Naive thymus-derived CD4-positive, alpha-beta T cell (primary cell): Measurements from ENCODE around the gene SMIM10L2A. TPM values are rescaled to one million over a fixed set of nuclear protein-coding genes. Genes with fewer than 3 reads are reported as not detected.

Source experiments
- ATAC-seq: fragments of 150-1000 bp; cut with Tn5 transposase; 2 replicates; pipeline ENCODE4 v1.10.0; 2021; ENCODE audit warnings: mild to moderate bottlenecking, moderate library complexity
- CTCF ChIA-PET: fragments of 350-600 bp; sonication (Branson Sonifier 250); formaldehyde crosslinking; loops from one replicate; lab custom pipeline; 2021; ENCODE audit warnings: antibody characterized with exemption; lab: Charles Lee
- POLR2A ChIA-PET: fragments of 350-600 bp; sonication (Branson Sonifier 250); formaldehyde crosslinking; loops from one replicate; lab custom pipeline; 2021; ENCODE audit warnings: antibody characterized with exemption, inconsistent platforms; lab: Charles Lee
- DNase-seq, 9 donors: peaks; one replicate each; pipeline versions ENCODE4 v3.0.0 to v3.0.0-alpha.2; 2020 to 2022; ENCODE audit warnings: mixed read lengths in 1 of 9
- H3K27ac ChIP-seq: one replicate; pipeline ENCODE4 v1.7.0; 2013; ENCODE audit warnings: mild to moderate bottlenecking, low read depth, low read length, moderate library complexity
- H3K27me3 ChIP-seq, 2 donors: one replicate each; pipeline ENCODE4 v1.7.0; 2013; ENCODE audit warnings: low read length in 2 of 2, mild to moderate bottlenecking in 2 of 2, moderate library complexity in 2 of 2; ENCODE audit not compliant: control insufficient read depth in 2 of 2, insufficient read depth in 2 of 2
- H3K36me3 ChIP-seq, 3 experiments: 1 replicate in 2 of 3; 2 replicates in 1 of 3; pipeline ENCODE4 v1.7.0; 2013; ENCODE audit warnings: low read length in 3 of 3, mild to moderate bottlenecking in 3 of 3, moderate library complexity in 1 of 3; ENCODE audit not compliant: insufficient read depth in 3 of 3, control insufficient read depth in 2 of 3
- H3K4me1 ChIP-seq, 2 donors: one replicate each; pipeline ENCODE4 v1.7.0; 2013; ENCODE audit warnings: low read length in 2 of 2, mild to moderate bottlenecking in 2 of 2, moderate library complexity in 1 of 2; ENCODE audit not compliant: control insufficient read depth in 2 of 2, insufficient read depth in 2 of 2
- H3K4me3 ChIP-seq: 2 replicates; pipeline ENCODE4 v1.7.0; 2013; ENCODE audit warnings: mild to moderate bottlenecking, low read length
- H3K9me3 ChIP-seq, 3 experiments: 1 replicate in 2 of 3; 2 replicates in 1 of 3; pipeline ENCODE4 v1.7.0; 2013; ENCODE audit warnings: low read length in 3 of 3; ENCODE audit not compliant: control insufficient read depth in 2 of 3
- H3K27ac Mint-ChIP-seq, 9 donors: one replicate each; pipeline ENCODE4 v1.8.0; 2020 to 2022; ENCODE audit warnings: mixed read lengths in 9 of 9, mild to moderate bottlenecking in 8 of 9, moderate library complexity in 5 of 9, inconsistent platforms in 2 of 9
- H3K27me3 Mint-ChIP-seq, 5 donors: one replicate each; pipeline ENCODE4 v1.8.0; 2021 to 2022; ENCODE audit warnings: mixed read lengths in 5 of 5, mild to moderate bottlenecking in 1 of 5
- H3K36me3 Mint-ChIP-seq, 5 donors: one replicate each; pipeline ENCODE4 v1.8.0; 2020 to 2022; ENCODE audit warnings: mixed read lengths in 5 of 5, mild to moderate bottlenecking in 3 of 5, inconsistent platforms in 1 of 5
- H3K4me1 Mint-ChIP-seq, 7 donors: one replicate each; pipeline ENCODE4 v1.8.0; 2020 to 2022; ENCODE audit warnings: mixed read lengths in 7 of 7, mild to moderate bottlenecking in 3 of 7, inconsistent platforms in 1 of 7
- H3K4me3 Mint-ChIP-seq, 10 donors: one replicate each; pipeline ENCODE4 v1.8.0; 2020 to 2022; ENCODE audit warnings: mild to moderate bottlenecking in 10 of 10, mixed read lengths in 10 of 10, moderate library complexity in 6 of 10, inconsistent platforms in 2 of 10
- H3K9me3 Mint-ChIP-seq, 11 donors: one replicate each; pipeline ENCODE4 v1.8.0; 2020 to 2022; ENCODE audit warnings: mixed read lengths in 11 of 11, mild to moderate bottlenecking in 4 of 11, inconsistent platforms in 1 of 11, moderate library complexity in 1 of 11
- intact Hi-C, 2 donors: fragments of 100-400 bp; cut with micrococcal nuclease; formaldehyde crosslinking; loops; one replicate each; pipeline ENCODE4 v1.15.1; 2023
- polyA plus RNA-seq, 2 donors: library from polyadenylated mRNA; unstranded; fragments of 300-500 nt; fragmentation: Illumina TruSeq; gene quantifications; one replicate each; pipeline ENCODE4 v1.2.3, GENCODE V29; 2021
- total RNA-seq, 6 experiments: library from RNA in 5 of 6; stranded (reverse) in 5 of 6; gene quantifications; 1 replicate in 5 of 6; 2 replicates in 1 of 6; pipeline ENCODE4 v1.2.3 and lab custom pipeline; 2021 to 2026

SMIM10L2A gene
- total and polyA plus RNA-seq, 7 experiments from 2014 or later = 0.19 to 5.0 (median 1.3) TPM

DNA sequence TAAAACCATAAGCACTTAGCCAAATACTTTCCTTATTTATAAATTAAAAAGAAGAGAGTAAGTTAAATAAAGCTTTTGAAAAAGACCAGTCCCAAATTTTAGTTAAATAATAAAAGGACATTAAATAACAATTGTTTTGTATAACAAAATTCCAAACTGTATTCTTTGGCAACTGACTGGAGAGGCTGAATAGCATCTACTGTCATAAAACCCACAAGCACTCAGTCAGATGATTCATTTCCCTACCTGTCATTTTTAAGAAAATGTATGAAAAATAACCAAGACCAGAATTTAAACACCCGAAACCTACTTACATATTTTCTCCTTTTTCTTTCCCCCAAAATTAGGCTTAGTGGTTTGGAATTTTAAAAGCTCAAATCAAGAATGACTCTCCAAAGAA lies 32.5 kb upstream of the SMIM10L2A start:
- intact Hi-C loops = no loop called here
- CTCF ChIA-PET = no interaction called here
- H3K4me1 Mint-ChIP-seq = peaks cover 0 to 30% (median 13%) of the 10 kb centered on the region in 7 donors

DNA sequence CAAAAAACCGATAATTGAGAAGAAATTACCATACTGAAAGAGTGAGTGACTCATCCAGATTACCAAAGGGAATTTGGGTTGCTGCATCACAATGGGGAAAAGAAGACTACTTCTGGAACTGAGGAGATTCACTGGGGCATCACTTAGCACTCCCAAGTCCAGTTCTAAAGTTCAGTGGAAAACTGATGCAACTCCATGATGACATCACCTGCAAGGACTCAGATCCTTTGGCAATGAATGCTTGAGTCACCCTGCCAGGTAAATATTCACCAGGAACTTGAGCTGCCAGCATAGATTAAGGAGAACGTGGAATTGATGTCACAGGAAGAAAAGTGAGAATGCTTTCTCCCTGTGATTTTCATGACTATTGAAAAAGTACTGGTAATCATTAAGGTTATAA lies 32.0 kb upstream of the SMIM10L2A start:
- H3K4me3 ChIP-seq = no peak overlapping the region
- H3K4me1 ChIP-seq = peaks cover 8 to 12% of the 10 kb centered on the region in 2 donors
- no peak for DNase-seq
- no peaks in the 10 kb centered on the region for H3K27me3 ChIP-seq
- no peaks in the 10 kb centered on the region for H3K27me3 Mint-ChIP-seq
- no peak overlapping the region for H3K27ac ChIP-seq
- no peaks in the 10 kb centered on the region for H3K36me3 ChIP-seq
- no peak overlapping the region for H3K4me3 Mint-ChIP-seq
- H3K9me3 Mint-ChIP-seq = peaks cover 0 to 2% (median 0%) of the 10 kb centered on the region in 11 donors
- ChIA-PET POLR2A (interaction anchor here (0.6 kb wide), 1 partner anchor 1017 kb away, joined by 3 read pairs; no protein-coding TSS in a partner anchor), CTCF (no interaction called here)
- H3K4me1 Mint-ChIP-seq = peaks cover 0 to 28% (median 9%) of the 10 kb centered on the region in 7 donors
- H3K36me3 Mint-ChIP-seq = peaks cover 0 to 5% (median 0%) of the 10 kb centered on the region in 5 donors
- ATAC-seq = no peak
- H3K9me3 ChIP-seq = no peaks in the 10 kb centered on the region
- H3K27ac Mint-ChIP-seq = peak overlapping the region in 1 of 9 donors; percentile 42
- intact Hi-C loops = no loop called here

More for the DNA sequence above, 32.5 kb upstream of the SMIM10L2A start:
- H3K4me1 ChIP-seq = peaks cover 13 to 16% of the 10 kb centered on the region in 2 donors
- H3K27ac ChIP-seq = no peak overlapping the region
- DNase-seq (no peak), ATAC-seq (no peak)
- H3K9me3 Mint-ChIP-seq = peaks cover 0 to 2% (median 0%) of the 10 kb centered on the region in 11 donors
- H3K4me3 ChIP-seq = no peak overlapping the region
- peaks cover 0 to 5% (median 0%) of the 10 kb centered on the region in 5 donors for H3K36me3 Mint-ChIP-seq
- H3K9me3 ChIP-seq = no peaks in the 10 kb centered on the region
- POLR2A ChIA-PET = no interaction called here
- H3K27ac Mint-ChIP-seq = peak overlapping the region in 1 of 9 donors; percentile 42
- no peaks in the 10 kb centered on the region for H3K27me3 ChIP-seq
- no peaks in the 10 kb centered on the region for H3K36me3 ChIP-seq
- H3K27me3 Mint-ChIP-seq = no peaks in the 10 kb centered on the region
- H3K4me3 Mint-ChIP-seq = no peak overlapping the region

- ChIA-PET POLR2A (interaction anchor here (0.9 kb wide), 1 partner anchor 10 kb away, joined by 3 read pairs; no protein-coding TSS in a partner anchor), CTCF (no interaction called here)
- no peaks in the 10 kb centered on the region for H3K36me3 ChIP-seq
- DNase-seq (no peak), ATAC-seq (no peak)
- no peaks in the 10 kb centered on the region for H3K27me3 ChIP-seq
- Mint-ChIP-seq H3K36me3 (peaks cover 0 to 5% (median 0%) of the 10 kb centered on the region in 5 donors), H3K9me3 (peaks cover 0 to 2% (median 0%) of the 10 kb centered on the region in 11 donors), H3K4me1 (peaks cover 0 to 21% (median 4%) of the 10 kb centered on the region in 7 donors), H3K4me3 (no peak overlapping the region), H3K27ac (no peak overlapping the region), H3K27me3 (no peaks in the 10 kb centered on the region)
- H3K4me3 ChIP-seq = no peak overlapping the region
- no peaks in the 10 kb centered on the region for H3K9me3 ChIP-seq
- no peaks in the 10 kb centered on the region for H3K4me1 ChIP-seq
- intact Hi-C loops = no loop called here
- H3K27ac ChIP-seq = no peak overlapping the region
Measured at GRCh38 chrX:135391734-135392133, 30.0 kb upstream of the SMIM10L2A start.

GRCh38 chrX:135393051-135393450 lies 28.7 kb upstream of the SMIM10L2A start:
- Histone ChIP-seq H3K27me3 (no peaks in the 10 kb centered on the region), H3K27ac (no peak overlapping the region), H3K4me3 (no peak overlapping the region), H3K36me3 (no peaks in the 10 kb centered on the region), H3K9me3 (no peaks in the 10 kb centered on the region), H3K4me1 (no peaks in the 10 kb centered on the region)
- ChIA-PET POLR2A (no interaction called here), CTCF (no interaction called here)
- no peak overlapping the region for H3K27ac Mint-ChIP-seq
- H3K4me1 Mint-ChIP-seq = peaks cover 0 to 21% (median 4%) of the 10 kb centered on the region in 7 donors
- peaks cover 0 to 5% (median 0%) of the 10 kb centered on the region in 5 donors for H3K36me3 Mint-ChIP-seq
- DNase-seq (no peak), ATAC-seq (no peak)
- peaks cover 0 to 2% (median 0%) of the 10 kb centered on the region in 11 donors for H3K9me3 Mint-ChIP-seq
- H3K4me3 Mint-ChIP-seq = no peak overlapping the region
- intact Hi-C loops = no loop called here
- no peaks in the 10 kb centered on the region for H3K27me3 Mint-ChIP-seq

GRCh38 chrX:135395064-135395463 lies 26.7 kb upstream of the SMIM10L2A start:
- Histone ChIP-seq H3K4me1 (no peaks in the 10 kb centered on the region), H3K27me3 (no peaks in the 10 kb centered on the region), H3K4me3 (no peak overlapping the region), H3K36me3 (no peaks in the 10 kb centered on the region), H3K9me3 (no peaks in the 10 kb centered on the region), H3K27ac (no peak overlapping the region)
- ChIA-PET CTCF (no interaction called here), POLR2A (no interaction called here)
- H3K36me3 Mint-ChIP-seq = peaks cover 0 to 3% (median 0%) of the 10 kb centered on the region in 5 donors
- no peak overlapping the region for H3K4me3 Mint-ChIP-seq
- intact Hi-C loops = no loop called here
- no peak overlapping the region for H3K27ac Mint-ChIP-seq
- no peaks in the 10 kb centered on the region for H3K27me3 Mint-ChIP-seq
- DNase-seq (no peak), ATAC-seq (no peak)
- H3K4me1 Mint-ChIP-seq = peaks cover 0 to 10% (median 4%) of the 10 kb centered on the region in 7 donors
- H3K9me3 Mint-ChIP-seq = peaks cover 0 to 2% (median 0%) of the 10 kb centered on the region in 11 donors

GRCh38 chrX:135396109-135396508 lies 25.6 kb upstream of the SMIM10L2A start:
- Mint-ChIP-seq H3K4me1 (peaks cover 0 to 12% (median 8%) of the 10 kb centered on the region in 7 donors), H3K4me3 (no peak overlapping the region), H3K36me3 (peaks cover 0 to 3% (median 0%) of the 10 kb centered on the region in 5 donors), H3K9me3 (peaks cover 0 to 2% (median 0%) of the 10 kb centered on the region in 11 donors), H3K27ac (no peak overlapping the region), H3K27me3 (no peaks in the 10 kb centered on the region)
- no peaks in the 10 kb centered on the region for H3K36me3 ChIP-seq
- H3K27me3 ChIP-seq = no peaks in the 10 kb centered on the region
- no peak overlapping the region for H3K27ac ChIP-seq
- H3K9me3 ChIP-seq = no peaks in the 10 kb centered on the region
- H3K4me3 ChIP-seq = no peak overlapping the region
- H3K4me1 ChIP-seq = peaks cover 0 to 3% of the 10 kb centered on the region in 2 donors
- CTCF ChIA-PET = no interaction called here
- POLR2A ChIA-PET = no interaction called here
- intact Hi-C loops = no loop called here
- DNase-seq (no peak), ATAC-seq (no peak)

DNA sequence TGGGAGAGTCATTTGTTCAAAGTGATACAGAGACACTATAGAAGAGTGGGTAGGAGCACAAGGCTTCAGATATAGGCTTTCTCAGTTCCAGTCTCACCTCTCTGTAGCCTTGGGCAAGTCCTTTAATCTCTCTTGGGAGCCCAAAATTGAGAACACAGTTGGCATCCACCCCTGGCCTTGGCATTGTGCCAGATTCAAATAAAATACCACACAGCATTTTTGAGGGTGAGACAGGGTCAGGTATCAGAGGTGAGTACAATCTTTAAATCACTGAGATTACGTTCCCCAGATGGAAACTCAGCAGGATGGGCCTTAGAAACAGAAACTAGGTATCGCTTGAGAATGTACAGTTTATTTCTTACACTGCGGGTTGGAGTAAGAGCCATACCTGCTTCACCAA lies 25.2 kb upstream of the SMIM10L2A start:
- no peaks in the 10 kb centered on the region for H3K27me3 ChIP-seq
- POLR2A ChIA-PET = no interaction called here
- ATAC-seq (no peak), DNase-seq (no peak)
- Mint-ChIP-seq H3K27me3 (no peaks in the 10 kb centered on the region), H3K4me3 (no peak overlapping the region), H3K27ac (peak overlapping the region in 1 of 9 donors; percentile 22), H3K4me1 (peaks cover 0 to 16% (median 12%) of the 10 kb centered on the region in 7 donors), H3K9me3 (peaks cover 0 to 2% (median 0%) of the 10 kb centered on the region in 11 donors), H3K36me3 (peaks cover 0 to under 1% (median 0%) of the 10 kb centered on the region in 5 donors)
- H3K4me1 ChIP-seq = peaks cover 0 to 8% of the 10 kb centered on the region in 2 donors
- intact Hi-C loops = no loop called here
- H3K36me3 ChIP-seq = no peaks in the 10 kb centered on the region
- H3K27ac ChIP-seq = no peak overlapping the region
- CTCF ChIA-PET = no interaction called here
- no peaks in the 10 kb centered on the region for H3K9me3 ChIP-seq
- H3K4me3 ChIP-seq = no peak overlapping the region
